Measurements from ENCODE around the gene MYB. TPM values are rescaled to one million over a fixed set of nuclear protein-coding genes. Genes with fewer than 3 reads are reported as not detected.
A peak's percentile ranks its signal among the peaks of the same experiment; 100 is the strongest.

The MYB gene
- total and polyA plus RNA-seq, 2 experiments from 2014 or later = 4.2 to 7.9 TPM

DNA sequence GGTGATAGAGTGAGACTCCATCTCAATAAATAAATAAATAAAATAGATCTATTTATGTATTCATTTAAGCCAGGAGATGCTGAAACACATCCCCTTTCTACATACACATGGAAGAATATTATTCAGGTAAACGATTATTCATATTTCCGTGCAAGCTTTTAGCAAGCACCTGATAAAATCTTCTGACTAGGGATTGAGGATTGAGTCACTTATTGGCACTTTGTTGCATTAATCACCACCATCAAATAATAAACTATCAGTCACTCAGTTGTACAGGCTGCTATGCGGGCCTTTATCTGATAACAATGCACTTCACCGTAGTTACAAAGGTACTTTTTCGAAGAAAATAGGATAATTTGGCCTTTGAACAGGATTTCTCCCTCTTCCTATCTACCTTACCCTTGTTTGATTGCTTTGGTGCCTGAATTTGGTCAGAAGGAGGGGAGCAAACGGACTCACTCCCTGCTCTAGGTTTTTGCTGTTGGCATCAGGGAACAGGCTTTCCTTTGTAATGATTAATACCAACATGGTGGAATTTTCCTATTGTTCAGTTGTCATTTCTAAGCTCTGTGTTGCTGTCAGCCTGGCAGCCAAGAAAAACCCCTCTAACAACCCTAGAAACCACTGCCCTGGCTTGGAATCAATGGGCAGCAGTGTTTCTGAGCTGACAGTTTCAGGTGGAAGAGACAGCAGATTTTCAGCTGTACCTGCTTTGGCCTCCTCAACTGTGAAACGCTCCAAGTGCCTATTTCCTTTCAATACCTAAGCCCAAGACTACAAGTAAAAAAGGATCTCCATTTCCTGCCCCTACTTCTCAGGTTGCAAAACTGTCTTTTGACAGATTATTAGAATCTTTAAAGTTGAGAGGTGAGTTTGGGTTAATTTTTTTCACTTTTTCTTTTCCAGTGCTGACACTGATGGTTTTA lies 63.0 kb downstream of the MYB start (continued):
- TF ChIP-seq, protein P1, sequence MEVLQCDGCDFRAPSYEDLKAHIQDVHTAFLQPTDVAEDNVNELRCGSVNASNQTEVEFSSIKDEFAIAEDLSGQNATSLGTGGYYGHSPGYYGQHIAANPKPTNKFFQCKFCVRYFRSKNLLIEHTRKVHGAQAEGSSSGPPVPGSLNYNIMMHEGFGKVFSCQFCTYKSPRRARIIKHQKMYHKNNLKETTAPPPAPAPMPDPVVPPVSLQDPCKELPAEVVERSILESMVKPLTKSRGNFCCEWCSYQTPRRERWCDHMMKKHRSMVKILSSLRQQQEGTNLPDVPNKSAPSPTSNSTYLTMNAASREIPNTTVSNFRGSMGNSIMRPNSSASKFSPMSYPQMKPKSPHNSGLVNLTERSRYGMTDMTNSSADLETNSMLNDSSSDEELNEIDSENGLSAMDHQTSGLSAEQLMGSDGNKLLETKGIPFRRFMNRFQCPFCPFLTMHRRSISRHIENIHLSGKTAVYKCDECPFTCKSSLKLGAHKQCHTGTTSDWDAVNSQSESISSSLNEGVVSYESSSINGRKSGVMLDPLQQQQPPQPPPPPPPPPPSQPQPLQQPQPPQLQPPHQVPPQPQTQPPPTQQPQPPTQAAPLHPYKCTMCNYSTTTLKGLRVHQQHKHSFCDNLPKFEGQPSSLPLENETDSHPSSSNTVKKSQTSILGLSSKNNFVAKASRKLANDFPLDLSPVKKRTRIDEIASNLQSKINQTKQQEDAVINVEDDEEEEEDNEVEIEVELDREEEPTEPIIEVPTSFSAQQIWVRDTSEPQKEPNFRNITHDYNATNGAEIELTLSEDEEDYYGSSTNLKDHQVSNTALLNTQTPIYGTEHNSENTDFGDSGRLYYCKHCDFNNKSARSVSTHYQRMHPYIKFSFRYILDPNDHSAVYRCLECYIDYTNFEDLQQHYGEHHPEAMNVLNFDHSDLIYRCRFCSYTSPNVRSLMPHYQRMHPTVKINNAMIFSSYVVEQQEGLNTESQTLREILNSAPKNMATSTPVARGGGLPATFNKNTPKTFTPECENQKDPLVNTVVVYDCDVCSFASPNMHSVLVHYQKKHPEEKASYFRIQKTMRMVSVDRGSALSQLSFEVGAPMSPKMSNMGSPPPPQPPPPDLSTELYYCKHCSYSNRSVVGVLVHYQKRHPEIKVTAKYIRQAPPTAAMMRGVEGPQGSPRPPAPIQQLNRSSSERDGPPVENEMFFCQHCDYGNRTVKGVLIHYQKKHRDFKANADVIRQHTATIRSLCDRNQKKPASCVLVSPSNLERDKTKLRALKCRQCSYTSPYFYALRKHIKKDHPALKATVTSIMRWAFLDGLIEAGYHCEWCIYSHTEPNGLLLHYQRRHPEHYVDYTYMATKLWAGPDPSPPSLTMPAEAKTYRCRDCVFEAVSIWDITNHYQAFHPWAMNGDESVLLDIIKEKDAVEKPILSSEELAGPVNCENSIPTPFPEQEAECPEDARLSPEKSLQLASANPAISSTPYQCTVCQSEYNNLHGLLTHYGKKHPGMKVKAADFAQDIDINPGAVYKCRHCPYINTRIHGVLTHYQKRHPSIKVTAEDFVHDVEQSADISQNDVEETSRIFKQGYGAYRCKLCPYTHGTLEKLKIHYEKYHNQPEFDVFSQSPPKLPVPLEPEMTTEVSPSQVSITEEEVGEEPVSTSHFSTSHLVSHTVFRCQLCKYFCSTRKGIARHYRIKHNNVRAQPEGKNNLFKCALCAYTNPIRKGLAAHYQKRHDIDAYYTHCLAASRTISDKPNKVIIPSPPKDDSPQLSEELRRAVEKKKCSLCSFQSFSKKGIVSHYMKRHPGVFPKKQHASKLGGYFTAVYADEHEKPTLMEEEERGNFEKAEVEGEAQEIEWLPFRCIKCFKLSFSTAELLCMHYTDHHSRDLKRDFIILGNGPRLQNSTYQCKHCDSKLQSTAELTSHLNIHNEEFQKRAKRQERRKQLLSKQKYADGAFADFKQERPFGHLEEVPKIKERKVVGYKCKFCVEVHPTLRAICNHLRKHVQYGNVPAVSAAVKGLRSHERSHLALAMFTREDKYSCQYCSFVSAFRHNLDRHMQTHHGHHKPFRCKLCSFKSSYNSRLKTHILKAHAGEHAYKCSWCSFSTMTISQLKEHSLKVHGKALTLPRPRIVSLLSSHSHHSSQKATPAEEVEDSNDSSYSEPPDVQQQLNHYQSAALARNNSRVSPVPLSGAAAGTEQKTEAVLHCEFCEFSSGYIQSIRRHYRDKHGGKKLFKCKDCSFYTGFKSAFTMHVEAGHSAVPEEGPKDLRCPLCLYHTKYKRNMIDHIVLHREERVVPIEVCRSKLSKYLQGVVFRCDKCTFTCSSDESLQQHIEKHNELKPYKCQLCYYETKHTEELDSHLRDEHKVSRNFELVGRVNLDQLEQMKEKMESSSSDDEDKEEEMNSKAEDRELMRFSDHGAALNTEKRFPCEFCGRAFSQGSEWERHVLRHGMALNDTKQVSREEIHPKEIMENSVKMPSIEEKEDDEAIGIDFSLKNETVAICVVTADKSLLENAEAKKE (CRISPR knock-in tag; IDR thresholded peaks at IDR 0.05) = no peak
- TF ChIP-seq STAT1 (IDR thresholded peaks at IDR 0.05; ENCODE audit: unreplicated experiment) = no peak
- no peak for TF ChIP-seq ZNF331 (CRISPR knock-in tag; IDR thresholded peaks at IDR 0.05; ENCODE audit: low read depth)

DNA sequence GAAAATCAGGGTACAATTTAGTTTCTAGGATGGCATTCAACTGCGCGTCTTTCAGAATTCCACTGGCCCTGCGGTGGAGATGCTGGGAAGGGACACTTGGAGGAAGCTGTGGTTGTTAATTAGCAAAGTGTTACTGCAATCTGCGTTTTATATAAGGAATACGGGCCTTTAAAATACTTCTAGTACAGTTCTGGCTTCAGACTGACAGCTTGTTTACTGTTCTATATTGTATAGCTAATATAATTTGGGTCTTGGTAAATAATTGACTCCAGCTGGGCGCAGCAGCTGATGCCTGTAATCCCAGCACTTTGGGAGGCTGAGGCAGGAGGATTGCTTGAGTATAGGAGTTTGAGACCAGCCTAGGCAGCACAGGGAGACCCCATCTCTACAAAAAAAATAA lies 63.7 kb downstream of the MYB start:
- no peaks in the 10 kb centered on the region for H3K27me3 ChIP-seq (ENCODE audit: insufficient read depth)
- no peaks in the 10 kb centered on the region for H3F3A ChIP-seq (replicated peaks; ENCODE audit: low read depth)
- H4K20me1 ChIP-seq (replicated peaks; ENCODE audit: insufficient read depth) = no peaks in the 10 kb centered on the region
- peaks cover 15% of the 10 kb centered on the region for H3K4me1 ChIP-seq (ENCODE audit: insufficient read depth)
- H3K27me3 Mint-ChIP-seq (ENCODE audit: insufficient read depth, low read depth, poor library complexity) = no peaks in the 10 kb centered on the region
- H3K9me3 Mint-ChIP-seq = no peaks in the 10 kb centered on the region
- H2AFZ ChIP-seq = peak overlapping the region; percentile 87
- peaks cover 11% of the 10 kb centered on the region; the same call in 1 of the 2 replicates for H3K9me2 ChIP-seq (ENCODE audit: insufficient read depth)
- H3K27ac Mint-ChIP-seq = no peak overlapping the region
- no peak overlapping the region for H3K4me2 ChIP-seq
- H3K4me3 ChIP-seq = no peak overlapping the region
- H3K36me3 ChIP-seq (ENCODE audit: insufficient read depth) = no peaks in the 10 kb centered on the region
- no peak for DNase-seq (ENCODE audit: low spot score)
- no peak for ATAC-seq
- H3K27ac ChIP-seq (ENCODE audit: low read depth) = no peak overlapping the region
- H3K36me3 Mint-ChIP-seq (ENCODE audit: low read depth) = no peaks in the 10 kb centered on the region; the same call in 2 of the 3 replicates
- no peaks in the 10 kb centered on the region for H3K79me2 ChIP-seq (replicated peaks; ENCODE audit: insufficient read depth)
- peaks cover 20% of the 10 kb centered on the region for H3K4me1 Mint-ChIP-seq
- H3K4me3 Mint-ChIP-seq = no peak overlapping the region
- TF ChIP-seq ZNF114 (CRISPR knock-in tag; IDR thresholded peaks at IDR 0.05) (no peak), ZNF331 (CRISPR knock-in tag; IDR thresholded peaks at IDR 0.05; ENCODE audit: low read depth) (no peak), STAT1 (IDR thresholded peaks at IDR 0.05; ENCODE audit: unreplicated experiment) (no peak), NANOG (IDR thresholded peaks at IDR 0.05; ENCODE audit: borderline replicate concordance) (no peak), EZH2phosphoT487 (IDR thresholded peaks at IDR 0.05; ENCODE audit: unreplicated experiment) (no peak), POLR2AphosphoS5 (IDR thresholded peaks at IDR 0.05; ENCODE audit: low read depth) (no peak)
- TF ChIP-seq, protein P2, sequence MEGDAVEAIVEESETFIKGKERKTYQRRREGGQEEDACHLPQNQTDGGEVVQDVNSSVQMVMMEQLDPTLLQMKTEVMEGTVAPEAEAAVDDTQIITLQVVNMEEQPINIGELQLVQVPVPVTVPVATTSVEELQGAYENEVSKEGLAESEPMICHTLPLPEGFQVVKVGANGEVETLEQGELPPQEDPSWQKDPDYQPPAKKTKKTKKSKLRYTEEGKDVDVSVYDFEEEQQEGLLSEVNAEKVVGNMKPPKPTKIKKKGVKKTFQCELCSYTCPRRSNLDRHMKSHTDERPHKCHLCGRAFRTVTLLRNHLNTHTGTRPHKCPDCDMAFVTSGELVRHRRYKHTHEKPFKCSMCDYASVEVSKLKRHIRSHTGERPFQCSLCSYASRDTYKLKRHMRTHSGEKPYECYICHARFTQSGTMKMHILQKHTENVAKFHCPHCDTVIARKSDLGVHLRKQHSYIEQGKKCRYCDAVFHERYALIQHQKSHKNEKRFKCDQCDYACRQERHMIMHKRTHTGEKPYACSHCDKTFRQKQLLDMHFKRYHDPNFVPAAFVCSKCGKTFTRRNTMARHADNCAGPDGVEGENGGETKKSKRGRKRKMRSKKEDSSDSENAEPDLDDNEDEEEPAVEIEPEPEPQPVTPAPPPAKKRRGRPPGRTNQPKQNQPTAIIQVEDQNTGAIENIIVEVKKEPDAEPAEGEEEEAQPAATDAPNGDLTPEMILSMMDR (conservative IDR thresholded peaks at IDR 0.05; ENCODE audit: low read depth in 2 of 2) = no peak
- TF ChIP-seq, protein P3, sequence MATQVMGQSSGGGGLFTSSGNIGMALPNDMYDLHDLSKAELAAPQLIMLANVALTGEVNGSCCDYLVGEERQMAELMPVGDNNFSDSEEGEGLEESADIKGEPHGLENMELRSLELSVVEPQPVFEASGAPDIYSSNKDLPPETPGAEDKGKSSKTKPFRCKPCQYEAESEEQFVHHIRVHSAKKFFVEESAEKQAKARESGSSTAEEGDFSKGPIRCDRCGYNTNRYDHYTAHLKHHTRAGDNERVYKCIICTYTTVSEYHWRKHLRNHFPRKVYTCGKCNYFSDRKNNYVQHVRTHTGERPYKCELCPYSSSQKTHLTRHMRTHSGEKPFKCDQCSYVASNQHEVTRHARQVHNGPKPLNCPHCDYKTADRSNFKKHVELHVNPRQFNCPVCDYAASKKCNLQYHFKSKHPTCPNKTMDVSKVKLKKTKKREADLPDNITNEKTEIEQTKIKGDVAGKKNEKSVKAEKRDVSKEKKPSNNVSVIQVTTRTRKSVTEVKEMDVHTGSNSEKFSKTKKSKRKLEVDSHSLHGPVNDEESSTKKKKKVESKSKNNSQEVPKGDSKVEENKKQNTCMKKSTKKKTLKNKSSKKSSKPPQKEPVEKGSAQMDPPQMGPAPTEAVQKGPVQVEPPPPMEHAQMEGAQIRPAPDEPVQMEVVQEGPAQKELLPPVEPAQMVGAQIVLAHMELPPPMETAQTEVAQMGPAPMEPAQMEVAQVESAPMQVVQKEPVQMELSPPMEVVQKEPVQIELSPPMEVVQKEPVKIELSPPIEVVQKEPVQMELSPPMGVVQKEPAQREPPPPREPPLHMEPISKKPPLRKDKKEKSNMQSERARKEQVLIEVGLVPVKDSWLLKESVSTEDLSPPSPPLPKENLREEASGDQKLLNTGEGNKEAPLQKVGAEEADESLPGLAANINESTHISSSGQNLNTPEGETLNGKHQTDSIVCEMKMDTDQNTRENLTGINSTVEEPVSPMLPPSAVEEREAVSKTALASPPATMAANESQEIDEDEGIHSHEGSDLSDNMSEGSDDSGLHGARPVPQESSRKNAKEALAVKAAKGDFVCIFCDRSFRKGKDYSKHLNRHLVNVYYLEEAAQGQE (IDR thresholded peaks at IDR 0.05; ENCODE audit: unreplicated experiment) = no peak

Measured in GM23338 (cell line).